Endothelial cell of umbilical vein (primary cell): ENCODE results near the gene KCTD1. TPM values are rescaled to one million over a fixed set of nuclear protein-coding genes. Genes with fewer than 3 reads are reported as not detected.
A peak's percentile ranks its signal among the peaks of the same experiment; 100 is the strongest.

Experiments used
- BruUV-seq: library from RNA; stranded (reverse); fragments of 400-500 nt; replicated peaks from 2 replicates; lab custom pipeline; 2021; lab: Mats Ljungman, UMichigan
- CTCF ChIA-PET: fragments of 300-600, 350-600 bp; sonication (Branson Sonifier 250); formaldehyde crosslinking; loops from one replicate; lab custom pipeline; 2021; ENCODE audit warnings: antibody characterized with exemption, inconsistent platforms; lab: Charles Lee
- POLR2A ChIA-PET: fragments of 300-600, 350-600 bp; sonication (Branson Sonifier 250); formaldehyde crosslinking; loops from one replicate; lab custom pipeline; 2021; ENCODE audit warnings: antibody characterized with exemption, inconsistent platforms; lab: Charles Lee
- DNase-seq: peaks from one replicate; pipeline ENCODE4 v3.0.0-alpha.2; 2011; ENCODE audit warnings: low read depth, low spot score
- FAIRE-seq: peaks from 2 replicates; lab custom pipeline; 2011; peaks lifted over from hg19 to GRCh38; lab: Jason Lieb, UNC
- H2AFZ ChIP-seq: 2 replicates; pipeline ENCODE4 v1.6.0; 2012; ENCODE audit warnings: low read depth, low read length, control low read depth, inconsistent platforms
- H3K27ac ChIP-seq: 2 replicates; pipeline ENCODE4 v1.5.1; 2011; ENCODE audit warnings: low read depth, mild to moderate bottlenecking, control low read depth, low read length, moderate library complexity; ENCODE audit not compliant: insufficient read depth
- H3K27me3 ChIP-seq, 2 experiments: 2 replicates each; pipeline versions ENCODE4 v1.6.0 to v1.6.1; 2011; ENCODE audit warnings: low read length in 2 of 2, mixed read lengths in 1 of 2; ENCODE audit not compliant: control insufficient read depth in 2 of 2, insufficient read depth in 2 of 2
- H3K36me3 ChIP-seq, 2 experiments: 2 replicates in 1 of 2; 3 replicates in 1 of 2; pipeline ENCODE4 v1.5.1; 2011; ENCODE audit warnings: low read length in 2 of 2, mild to moderate bottlenecking in 1 of 2, moderate library complexity in 1 of 2; ENCODE audit not compliant: control insufficient read depth in 2 of 2, insufficient read depth in 2 of 2; ENCODE audit errors: extremely low read depth in 1 of 2
- H3K4me1 ChIP-seq: 3 replicates; pipeline ENCODE4 v1.5.1; 2011; ENCODE audit warnings: mild to moderate bottlenecking, low read length; ENCODE audit not compliant: control insufficient read depth, insufficient read depth; ENCODE audit errors: extremely low read depth
- H3K4me2 ChIP-seq: 2 replicates; pipeline ENCODE4 v1.6.1; 2011; ENCODE audit warnings: low read length, control low read depth, mixed read lengths; ENCODE audit not compliant: insufficient read depth
- H3K4me3 ChIP-seq, 3 experiments: fragments of 200-600 bp in 1 of 3; sonication (generic), shearing (Covaris generic) in 1 of 3; replicated peaks in 1 of 3; 2 replicates each; pipeline ENCODE4 v1.5.1; 2011 to 2016; ENCODE audit warnings: control low read depth in 3 of 3, low read length in 3 of 3, mild to moderate bottlenecking in 2 of 3, inconsistent platforms in 1 of 3, low read depth in 1 of 3, moderate library complexity in 1 of 3; ENCODE audit not compliant: insufficient read depth in 1 of 3
- H3K79me2 ChIP-seq: 2 replicates; pipeline ENCODE4 v1.6.0; 2012; ENCODE audit warnings: low read length, inconsistent platforms; ENCODE audit not compliant: control insufficient read depth, insufficient read depth
- H3K9ac ChIP-seq: replicated peaks from 2 replicates; pipeline ENCODE3; 2011; ENCODE audit warnings: low read length, control low read depth; ENCODE audit not compliant: insufficient read depth; ENCODE audit errors: extremely low read depth
- H3K9me1 ChIP-seq: replicated peaks from 3 replicates; pipeline ENCODE4 v1.6.0; 2011; ENCODE audit warnings: mild to moderate bottlenecking, low read length; ENCODE audit not compliant: control insufficient read depth, insufficient read depth; ENCODE audit errors: extremely low read depth
- H3K9me3 ChIP-seq: replicated peaks from 2 replicates; pipeline ENCODE4 v1.5.1; 2012; ENCODE audit warnings: low read length, inconsistent platforms; ENCODE audit not compliant: control insufficient read depth, insufficient read depth
- H4K20me1 ChIP-seq: replicated peaks from 2 replicates; pipeline ENCODE3; 2011; ENCODE audit warnings: mild to moderate bottlenecking, low read length; ENCODE audit not compliant: control insufficient read depth, insufficient read depth; ENCODE audit errors: extremely low read depth
- CTCF ChIP-seq, 2 donors: IDR thresholded peaks; 1 replicate in 1 of 2; 2 replicates in 1 of 2; pipeline ENCODE4 v1.5.1; 2011; ENCODE audit warnings: low read length in 2 of 2, mild to moderate bottlenecking in 2 of 2, moderate library complexity in 2 of 2, control low read depth in 1 of 2, inconsistent platforms in 1 of 2, low read depth in 1 of 2; ENCODE audit not compliant: insufficient read depth in 1 of 2; ENCODE audit errors: extremely low read depth in 1 of 2
- EZH2 ChIP-seq: IDR thresholded peaks from 2 replicates; pipeline ENCODE4 v1.6.1; 2012; ENCODE audit warnings: borderline replicate concordance, low read depth, mild to moderate bottlenecking, moderate library complexity, low read length, inconsistent platforms; ENCODE audit not compliant: severe bottlenecking
- FOS ChIP-seq: IDR thresholded peaks from 2 replicates; pipeline ENCODE4 v1.6.1; 2011; ENCODE audit warnings: mild to moderate bottlenecking, low read length, moderate library complexity, borderline replicate concordance; ENCODE audit not compliant: insufficient read depth
- GATA2 ChIP-seq: IDR thresholded peaks from 2 replicates; pipeline ENCODE4 v1.7.0; 2011; ENCODE audit warnings: low read depth, mild to moderate bottlenecking, moderate library complexity, mixed read lengths, low read length; ENCODE audit not compliant: insufficient read length, insufficient read depth
- JUN ChIP-seq: IDR thresholded peaks from 2 replicates; pipeline ENCODE4 v1.6.1; 2011; ENCODE audit warnings: borderline replicate concordance, low read depth; ENCODE audit not compliant: insufficient read length, insufficient read depth
- MAX ChIP-seq: IDR thresholded peaks from 2 replicates; pipeline ENCODE4 v1.6.1; 2011; ENCODE audit not compliant: insufficient read depth, insufficient read length
- MYC ChIP-seq: IDR thresholded peaks from one replicate; pipeline ENCODE4 v1.6.1; 2011; ENCODE audit warnings: mild to moderate bottlenecking, low read depth, low read length
- POLR2A ChIP-seq: IDR thresholded peaks from 2 replicates; pipeline ENCODE4 v1.6.1; 2012; ENCODE audit warnings: low read depth, mild to moderate bottlenecking, control low read depth, low read length
- POLR2AphosphoS5 ChIP-seq: IDR thresholded peaks from 2 replicates; pipeline ENCODE4 v1.6.1; 2012; ENCODE audit warnings: low read depth, mild to moderate bottlenecking, control low read depth, low read length, moderate library complexity; ENCODE audit not compliant: insufficient read depth
- dilution Hi-C: fragments of 300-500 bp; cut with MboI; formaldehyde crosslinking; loops from one replicate; pipeline ENCODE4 v1.15.0; 2019; ENCODE audit warnings: low sequenced_read_pairs; ENCODE audit not compliant: extremely low pct_ligation_motif_present
- intact Hi-C: fragments of 100-400 bp; cut with micrococcal nuclease; formaldehyde crosslinking; loops from one replicate; pipeline ENCODE4 v1.10.0; 2022
- polyA plus RNA-seq, 4 experiments: library from polyadenylated mRNA; depleted of rRNA in 3 of 4; stranded (reverse) in 3 of 4; unstranded in 1 of 4; fragments of >200 nt; gene quantifications; 2 replicates each; pipeline versions ENCODE4 v1.2.1 to v1.2.3, GENCODE V29; 2011 to 2012; ENCODE audit warnings: missing spikeins in 1 of 4
- total RNA-seq: library from RNA; stranded (reverse); gene quantifications from 2 replicates; pipeline ENCODE4 v1.2.3, GENCODE V29; 2021

Gene KCTD1
- total and polyA plus RNA-seq, 2 donors (not counting 3 experiments of a cell fraction or from before 2014, with no cell fraction given): 6.1 to 12.1 TPM

- TF ChIP-seq GATA2 (no peak), FOS (no peak), JUN (no peak), MAX (no peak), EZH2 (no peak), POLR2AphosphoS5 (no peak), CTCF (IDR thresholded peaks at IDR 0.05; ENCODE audit: extremely low read depth in 1 of 2, insufficient read depth in 1 of 2, low read depth in 1 of 2, low read length in 2 of 2) (no peak), POLR2A (no peak), MYC (no peak)
- POLR2A ChIA-PET: no interaction called here
- no peaks in the 10 kb centered on the region for H3K9me3 ChIP-seq
- intact Hi-C loops: no loop called here
- H3K4me3 ChIP-seq: no peak overlapping the region
- H2AFZ ChIP-seq: peak overlapping the region; percentile 81
- CTCF ChIA-PET: interaction anchor here (1.0 to 1.5 kb wide), 5 partner anchors 9 to 128 kb away, joined by 3 to 6 read pairs (median 4); partner anchors contain the start of gene KCTD1
- H3K4me1 ChIP-seq: peaks cover 11% of the 10 kb centered on the region
- H3K27me3 ChIP-seq: no peaks in the 10 kb centered on the region
- H3K4me2 ChIP-seq: peak overlapping the region; percentile 24
- H3K79me2 ChIP-seq: no peaks in the 10 kb centered on the region
- no peak overlapping the region for H3K27ac ChIP-seq
- no peaks in the 10 kb centered on the region for H4K20me1 ChIP-seq
- no TSS peak for BruUV-seq
- H3K9me1 ChIP-seq: no peaks in the 10 kb centered on the region
- dilution Hi-C loops: no loop called here
- H3K36me3 ChIP-seq: no peaks in the 10 kb centered on the region
- H3K9ac ChIP-seq: no peak overlapping the region
- FAIRE-seq (no peak), DNase-seq (peak; percentile 75)
Measured at GRCh38 chr18:26511339-26512071, 36.8 kb downstream of the KCTD1 start.
